Choroid plexus epithelial cell (primary cell): ENCODE results near the gene VSIG10.
"Not testable (repeated sequence)": the region's sequence is repeated elsewhere in the genome, so short reads cannot be mapped to it uniquely, and the experiment has no call there.

ENCODE experiments used
- DNase-seq: peaks from one replicate; pipeline ENCODE4 v3.0.0-alpha.2; 2010; ENCODE audit warnings: low read depth
- H3K4me3 ChIP-seq: 2 replicates; pipeline ENCODE4 v1.5.1; 2011; ENCODE audit warnings: low read depth, mild to moderate bottlenecking, control low read depth, low read length, moderate library complexity
- CTCF ChIP-seq: conservative IDR thresholded peaks from 2 replicates; pipeline ENCODE4 v1.5.1; 2011; ENCODE audit warnings: low read depth, mild to moderate bottlenecking, control low read depth, inconsistent platforms, low read length, moderate library complexity

VSIG10 gene

GRCh38 chr12:118098911-118099671, 4.7 kb downstream of the VSIG10 start:
- no peak for TF ChIP-seq CTCF
- H3K4me3 ChIP-seq: no peak overlapping the region
- DNase-seq: no peak

- no peak for DNase-seq
- H3K4me3 ChIP-seq: no peak overlapping the region
- TF ChIP-seq CTCF: no peak
Measured at GRCh38 chr12:118098401-118098800, 5.4 kb downstream of the VSIG10 start.

- DNase-seq: no peak
- H3K4me3 ChIP-seq: no peak overlapping the region
- no peak for TF ChIP-seq CTCF
Measured at GRCh38 chr12:118094039-118094438, 9.8 kb downstream of the VSIG10 start.

- no peak for TF ChIP-seq CTCF
- H3K4me3 ChIP-seq: no peak overlapping the region
- no peak for DNase-seq
Measured at GRCh38 chr12:118089782-118090181, 14.0 kb downstream of the VSIG10 start.

- TF ChIP-seq CTCF: no peak
- no peak overlapping the region for H3K4me3 ChIP-seq
- DNase-seq: no peak
Measured at GRCh38 chr12:118082161-118082560, 21.6 kb downstream of the VSIG10 start.

- not testable (repeated sequence) for DNase-seq, H3K4me3 ChIP-seq
Measured at GRCh38 chr12:118081521-118081920, 22.3 kb downstream of the VSIG10 start.

- no peak overlapping the region for H3K4me3 ChIP-seq
- no peak for TF ChIP-seq CTCF
- DNase-seq: no peak
Measured at GRCh38 chr12:118073768-118074167, 30.0 kb downstream of the VSIG10 start.
